GM12878 (cell line): ENCODE measurements around the gene IRAK2. TPM values are rescaled to one million over a fixed set of nuclear protein-coding genes. Genes with fewer than 3 reads are reported as not detected.

ENCODE experiments used
- ATAC-seq: fragments of 200-7000 bp; cut with Tn5 transposase; 3 replicates; pipeline ENCODE4 v1.9.1; 2020; ENCODE audit warnings: mild to moderate bottlenecking, moderate library complexity
- BruUV-seq: library from RNA; stranded (reverse); fragments of 400-500 nt; replicated peaks from 2 replicates; lab custom pipeline; 2021; lab: Mats Ljungman, UMichigan
- CTCF ChIA-PET: fragments of 300-600 bp; sonication (Branson Sonifier 250); formaldehyde crosslinking; extraction: SDS; loops from one replicate; lab custom pipeline; 2021; ENCODE audit warnings: inconsistent platforms; lab: Yijun Ruan, JAX
- POLR2A ChIA-PET: fragments of 350-600 bp; formaldehyde crosslinking; extraction: SDS; loops from one replicate; lab custom pipeline; 2021; ENCODE audit warnings: inconsistent platforms; lab: Charles Lee
- RAD21 ChIA-PET: fragments of 300-600 bp; sonication (Branson Sonifier 250); formaldehyde crosslinking; loops from one replicate; lab custom pipeline; 2023; ENCODE audit warnings: antibody characterized with exemption; ENCODE audit not compliant: unreplicated experiment; lab: Charles Lee
- SMC1A ChIA-PET: fragments of 300-600 bp; sonication (Branson Sonifier 250); formaldehyde crosslinking; loops from one replicate; lab custom pipeline; 2023; ENCODE audit not compliant: unreplicated experiment, uncharacterized antibody; lab: Charles Lee
- DNase-seq: peaks from one replicate; pipeline ENCODE4 v3.0.0-alpha.2; 2011; ENCODE audit warnings: low read depth, low spot score
- FAIRE-seq: peaks from 3 replicates; lab custom pipeline; 2011; peaks lifted over from hg19 to GRCh38; lab: Jason Lieb, UNC
- H2AFZ ChIP-seq: 2 replicates; pipeline ENCODE4 v1.6.0; 2011; ENCODE audit warnings: low read depth, low read length, control low read depth; ENCODE audit not compliant: control insufficient read depth
- H3K27ac ChIP-seq: 2 replicates; pipeline ENCODE4 v1.5.1; 2011; ENCODE audit warnings: control low read depth; ENCODE audit not compliant: control insufficient read depth, insufficient read depth
- H3K27me3 ChIP-seq, 2 experiments: replicated peaks in 1 of 2; 2 replicates each; pipeline versions ENCODE4 v1.6.0 to v1.6.1; 2011; ENCODE audit warnings: low read length in 1 of 2; ENCODE audit not compliant: control insufficient read depth in 2 of 2, insufficient read depth in 2 of 2
- H3K36me3 ChIP-seq, 2 experiments: 2 replicates each; pipeline ENCODE4 v1.5.1; 2011; ENCODE audit warnings: low read length in 1 of 2; ENCODE audit not compliant: control insufficient read depth in 2 of 2, insufficient read depth in 2 of 2
- H3K4me1 ChIP-seq: 2 replicates; pipeline ENCODE4 v1.6.1; 2011; ENCODE audit warnings: mild to moderate bottlenecking, low read length, moderate library complexity, mixed read lengths; ENCODE audit not compliant: control insufficient read depth, insufficient read depth
- H3K4me2 ChIP-seq: 2 replicates; pipeline ENCODE4 v1.6.0; 2011; ENCODE audit warnings: control low read depth; ENCODE audit not compliant: control insufficient read depth, insufficient read depth
- H3K4me3 ChIP-seq: fragments of 200-600 bp; sonication (generic); 2 replicates; pipeline ENCODE4 v1.5.1; 2016
- H3K79me2 ChIP-seq: 2 replicates; pipeline ENCODE4 v1.6.0; 2011; ENCODE audit warnings: low read length; ENCODE audit not compliant: control insufficient read depth, insufficient read depth
- H3K9ac ChIP-seq: 2 replicates; pipeline ENCODE4 v1.8.0; 2011; ENCODE audit warnings: low read length, control low read depth, mixed read lengths; ENCODE audit not compliant: control insufficient read depth, insufficient read depth
- H3K9me3 ChIP-seq: replicated peaks from 3 replicates; pipeline ENCODE4 v1.5.1; 2011; ENCODE audit warnings: mild to moderate bottlenecking, low read length; ENCODE audit not compliant: control insufficient read depth, insufficient read depth
- H4K20me1 ChIP-seq: 2 replicates; pipeline ENCODE4 v1.6.0; 2011; ENCODE audit not compliant: control insufficient read depth, insufficient read depth
- BCL3 ChIP-seq: IDR thresholded peaks from 2 replicates; pipeline ENCODE4 v1.6.1; 2011; ENCODE audit warnings: borderline replicate concordance, low read depth, mild to moderate bottlenecking, moderate library complexity, low read length; ENCODE audit not compliant: insufficient read depth, poor library complexity, severe bottlenecking
- FOXM1 ChIP-seq: IDR thresholded peaks from 2 replicates; pipeline ENCODE4 v1.6.1; 2012; ENCODE audit warnings: low read depth, mild to moderate bottlenecking, inconsistent platforms, low read length, moderate library complexity
- MYB ChIP-seq: fragments of 150-350 bp; IDR thresholded peaks from 2 replicates; pipeline ENCODE4 v1.6.1; 2014; ENCODE audit warnings: mild to moderate bottlenecking, low read depth, low read length, borderline replicate concordance
- ZBTB4 ChIP-seq: fragments of 450-650 bp; formaldehyde crosslinking; IDR thresholded peaks from 2 replicates; pipeline ENCODE4 v1.4.0; 2022; ENCODE audit warnings: mild to moderate bottlenecking, moderate library complexity
- ZNF24 ChIP-seq: fragments of 450-650 bp; IDR thresholded peaks from 2 replicates; pipeline ENCODE4 v1.6.1; 2017; ENCODE audit warnings: antibody characterized with exemption, mild to moderate bottlenecking
- WGBS: methylation state at CpG from one replicate; pipeline ENCODE4 v1.1.6; 2016; ENCODE audit warnings: low lambda C conversion rate; ENCODE audit not compliant: insufficient replicate concordance, insufficient coverage; ENCODE audit errors: missing lambda C conversion rate; 5-methylcytosine and 5-hydroxymethylcytosine counted together
- in situ Hi-C: fragments of 300-500 bp; cut with MboI; formaldehyde crosslinking; loops from 9 replicates; pipeline ENCODE4 v1.14.3; 2018; ENCODE audit warnings: mixed read lengths
- intact Hi-C: fragments of 100-400 bp; cut with micrococcal nuclease; formaldehyde crosslinking; loops from one replicate; pipeline ENCODE4 v1.14.2; 2022; ENCODE audit not compliant: unreplicated experiment
- polyA plus RNA-seq, 11 experiments: library from polyadenylated mRNA; depleted of rRNA in 4 of 11; unstranded in 6 of 11; stranded (reverse) in 5 of 11; fragments of >200 nt; fragmentation: Nextera tagmentation in 4 of 11; fragmentation: Illumina TruSeq in 1 of 11; extraction: Ambion mirVana in 4 of 11; extraction: Trizol in 1 of 11; gene quantifications; 1 replicate in 1 of 11; 2 replicates in 10 of 11; pipeline versions ENCODE4 v1.2.1 to v1.2.3, GENCODE V29; 2011 to 2016; ENCODE audit warnings: inconsistent platforms in 2 of 11, missing spikeins in 2 of 11, low read depth in 1 of 11
- total RNA-seq, 4 experiments: library from RNA; depleted of rRNA in 3 of 4; stranded (reverse); fragments of >200 nt in 3 of 4; fragmentation: Illumina TruSeq in 1 of 4; extraction: Trizol in 1 of 4; gene quantifications; 2 replicates each; pipeline versions ENCODE4 v1.2.1 to v1.2.3, GENCODE V29; 2013 to 2021

The IRAK2 gene
- total and polyA plus RNA-seq, 10 of the 15 experiments (the other 5 are each of a cell fraction or from before 2014, with no cell fraction given) = 0.48 to 5.7 (median 4.5) TPM

DNA sequence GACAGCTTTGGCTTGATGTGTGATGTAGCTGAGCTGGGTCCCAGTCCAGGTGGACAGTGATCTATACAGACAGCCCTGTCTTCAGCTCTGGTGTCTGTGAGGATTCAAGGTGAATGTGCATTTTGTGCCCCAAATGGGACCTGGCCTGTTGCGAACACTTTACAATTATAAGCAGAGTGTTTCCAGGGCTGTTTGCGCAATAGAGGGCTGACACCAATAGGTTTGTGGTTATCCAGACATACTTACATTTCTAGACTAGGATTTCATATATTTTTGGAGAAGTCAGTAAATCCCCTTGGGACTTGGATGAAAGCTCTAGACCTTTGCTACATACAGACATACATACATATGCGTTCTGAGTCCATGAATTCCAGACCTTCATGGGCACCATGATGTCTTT is 79.3 kb downstream of the IRAK2 start:
- H3K4me2 ChIP-seq = no peak overlapping the region
- TF ChIP-seq FOXM1 = no peak
- TF ChIP-seq ZBTB4 = no peak
- no peak for TF ChIP-seq MYB
- TF ChIP-seq ZNF24 = no peak
- no peak for TF ChIP-seq BCL3
- intact Hi-C loops (no loop called here), in situ Hi-C loops (no loop called here)
- peaks cover 8% of the 10 kb centered on the region for H3K79me2 ChIP-seq
- CTCF ChIA-PET = no interaction called here
- H3K9ac ChIP-seq = no peak overlapping the region
- RAD21 ChIA-PET = no interaction called here
- H3K36me3 ChIP-seq = no peaks in the 10 kb centered on the region
- no peak for DNase-seq
- no peak for ATAC-seq
- no peak for FAIRE-seq
- POLR2A ChIA-PET = no interaction called here
- WGBS = 64% methylated on average over 3 of the region's 3 CpGs
- SMC1A ChIA-PET = no interaction called here
- peaks cover 12% of the 10 kb centered on the region for H3K9me3 ChIP-seq
- peaks cover 13% of the 10 kb centered on the region for H3K4me1 ChIP-seq
- H2AFZ ChIP-seq = no peak overlapping the region
- no TSS peak for BruUV-seq
- H3K4me3 ChIP-seq = no peak overlapping the region
- H3K27me3 ChIP-seq = no peaks in the 10 kb centered on the region
- H4K20me1 ChIP-seq = no peaks in the 10 kb centered on the region
- no peak overlapping the region for H3K27ac ChIP-seq
